HepG2 (cell line): Measurements from ENCODE around the gene B3GNT9. TPM values are rescaled to one million over a fixed set of nuclear protein-coding genes. Genes with fewer than 3 reads are reported as not detected.

Experiments used
- DNMT3B ChIP-seq: conservative IDR thresholded peaks from 2 replicates; pipeline ENCODE4 v1.6.1; 2016; ENCODE audit warnings: missing biosample characterization, control low read depth
- KLF13 ChIP-seq: sonication (generic); formaldehyde crosslinking; IDR thresholded peaks from 2 replicates; pipeline ENCODE4 v1.4.0; 2020; ENCODE audit warnings: mild to moderate bottlenecking, missing genetic modification reagents
- MZF1 ChIP-seq: sonication (generic); formaldehyde crosslinking; IDR thresholded peaks from 2 replicates; pipeline ENCODE4 v1.8.1; 2023; ENCODE audit warnings: mild to moderate bottlenecking, missing genetic modification reagents, borderline replicate concordance
- SRY ChIP-seq: sonication (generic); formaldehyde crosslinking; IDR thresholded peaks from 2 replicates; pipeline ENCODE4 v1.8.0; 2022; ENCODE audit warnings: mild to moderate bottlenecking, missing genetic modification reagents
- SUZ12 ChIP-seq: fragments of 150-350 bp; IDR thresholded peaks from 2 replicates; pipeline ENCODE4 v1.6.1; 2014; ENCODE audit warnings: low read depth, low read length
- TEAD2 ChIP-seq: sonication (generic); formaldehyde crosslinking; IDR thresholded peaks from 2 replicates; pipeline ENCODE4 v1.9.0; 2021; ENCODE audit warnings: missing genetic modification reagents
- THYN1 ChIP-seq: sonication (generic); formaldehyde crosslinking; IDR thresholded peaks from 2 replicates; pipeline ENCODE4 v1.8.1; 2023; ENCODE audit warnings: low read depth, mild to moderate bottlenecking, moderate library complexity, missing genetic modification reagents, borderline replicate concordance
- TRIM24 ChIP-seq: sonication (generic); formaldehyde crosslinking; IDR thresholded peaks from 2 replicates; pipeline ENCODE4 v1.8.0; 2022; ENCODE audit warnings: mild to moderate bottlenecking, missing genetic modification reagents
- ZNF329 ChIP-seq: sonication (generic); formaldehyde crosslinking; IDR thresholded peaks from 2 replicates; pipeline ENCODE4 v1.9.0; 2021; ENCODE audit warnings: low read depth, mild to moderate bottlenecking, missing genetic modification reagents
- ZNF431 ChIP-seq: sonication (generic); formaldehyde crosslinking; IDR thresholded peaks from 2 replicates; pipeline ENCODE4 v1.9.0; 2022; ENCODE audit warnings: missing genetic modification reagents, low read depth, mild to moderate bottlenecking, borderline replicate concordance
- ZNF776 ChIP-seq: sonication (generic); formaldehyde crosslinking; IDR thresholded peaks from 2 replicates; pipeline ENCODE4 v1.4.0; 2020; ENCODE audit warnings: mild to moderate bottlenecking, missing genetic modification reagents
- ZNF782 ChIP-seq: sonication (generic); formaldehyde crosslinking; IDR thresholded peaks from 2 replicates; pipeline ENCODE4 v1.4.0; 2020; ENCODE audit warnings: missing genetic modification reagents, mild to moderate bottlenecking, borderline replicate concordance
- ZNF790 ChIP-seq: sonication (generic); formaldehyde crosslinking; IDR thresholded peaks from 2 replicates; pipeline ENCODE4 v1.8.0; 2022; ENCODE audit warnings: missing genetic modification reagents, mild to moderate bottlenecking, borderline replicate concordance
- ZSCAN25 ChIP-seq: sonication (generic); formaldehyde crosslinking; IDR thresholded peaks from 2 replicates; pipeline ENCODE4 v1.8.0; 2022; ENCODE audit warnings: mild to moderate bottlenecking, missing genetic modification reagents
- polyA plus RNA-seq, 8 experiments: library from polyadenylated mRNA; depleted of rRNA in 3 of 8; stranded (reverse) in 7 of 8; unstranded in 1 of 8; fragments of >200 nt; fragmentation: Illumina TruSeq in 4 of 8; extraction: Trizol in 4 of 8; gene quantifications; 2 replicates each; pipeline versions ENCODE4 v1.2.1 to v1.2.3, GENCODE V29; 2011 to 2016; ENCODE audit warnings: low read depth in 4 of 8, missing spikeins in 1 of 8, mixed read lengths in 1 of 8; ENCODE audit not compliant: insufficient read depth in 1 of 8
- total RNA-seq, 5 experiments: library from RNA; depleted of rRNA; stranded (reverse); fragments of >200 nt; fragmentation: Illumina TruSeq; extraction: Trizol; gene quantifications; 2 replicates each; pipeline ENCODE4 v1.2.3, GENCODE V29; 2016; ENCODE audit warnings: low read depth in 1 of 5
- TF ChIP-seq, protein P1 (sequence below): sonication (generic); formaldehyde crosslinking; IDR thresholded peaks from 2 replicates; pipeline ENCODE4 v1.4.0; 2020; ENCODE audit warnings: mild to moderate bottlenecking, missing genetic modification reagents
- TF ChIP-seq, protein P2 (sequence below): sonication (generic); formaldehyde crosslinking; IDR thresholded peaks from 2 replicates; pipeline ENCODE4 v1.5.1; 2020; ENCODE audit warnings: mild to moderate bottlenecking, moderate library complexity, missing genetic modification reagents
- TF ChIP-seq, protein P3 (sequence below): sonication (generic); formaldehyde crosslinking; IDR thresholded peaks from 2 replicates; pipeline ENCODE4; 2020; ENCODE audit warnings: missing genetic modification reagents, mild to moderate bottlenecking, borderline replicate concordance
- TF ChIP-seq, protein P4 (sequence below): sonication (generic); formaldehyde crosslinking; IDR thresholded peaks from 2 replicates; pipeline ENCODE4 v1.4.0; 2020; ENCODE audit warnings: mild to moderate bottlenecking, missing genetic modification reagents
- TF ChIP-seq, protein P5 (sequence below): sonication (generic); formaldehyde crosslinking; IDR thresholded peaks from 2 replicates; pipeline ENCODE4 v1.5.0; 2020; ENCODE audit warnings: missing genetic modification reagents
- TF ChIP-seq, protein P6 (sequence below): sonication (generic); formaldehyde crosslinking; IDR thresholded peaks from 2 replicates; pipeline ENCODE4 v1.5.1; 2020; ENCODE audit warnings: missing genetic modification reagents, mild to moderate bottlenecking, borderline replicate concordance

The B3GNT9 gene
- total and polyA plus RNA-seq, 2 of the 13 experiments (the other 11 are each of a cell fraction or from before 2014, with no cell fraction given) = 1.5 to 3.1 TPM

DNA sequence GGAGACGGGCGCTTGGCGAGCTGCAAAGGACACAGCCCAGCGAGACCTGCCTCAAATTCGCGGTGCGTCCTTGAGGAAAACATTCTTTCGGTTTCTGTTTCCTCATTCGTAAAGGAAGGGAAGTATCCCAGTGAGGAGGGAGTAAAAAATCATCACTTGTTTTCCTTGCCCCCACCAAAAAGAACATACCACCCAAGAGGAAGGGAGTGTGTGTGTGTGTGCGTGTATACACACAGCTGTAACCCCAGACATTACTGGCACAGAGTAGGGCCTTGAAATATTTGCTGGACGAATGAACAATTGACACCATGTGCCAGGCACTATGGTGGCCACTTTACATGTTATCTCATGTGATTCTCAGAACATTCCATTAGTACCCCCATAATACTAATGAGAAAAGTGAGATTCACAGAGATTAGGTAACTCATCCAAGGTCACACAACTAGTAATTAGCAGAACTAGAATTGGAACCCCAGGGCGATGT, 34.9 kb upstream of the B3GNT9 start (continued):
- no peak for TF ChIP-seq THYN1 (CRISPR knock-in tag)
- TF ChIP-seq DNMT3B (CRISPR knock-in tag) = 0 out of 2 replicates have a peak, but pooled peaks have one; percentile 63
- TF ChIP-seq, protein P1, sequence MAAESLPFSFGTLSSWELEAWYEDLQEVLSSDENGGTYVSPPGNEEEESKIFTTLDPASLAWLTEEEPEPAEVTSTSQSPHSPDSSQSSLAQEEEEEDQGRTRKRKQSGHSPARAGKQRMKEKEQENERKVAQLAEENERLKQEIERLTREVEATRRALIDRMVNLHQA = no peak
- TF ChIP-seq ZNF431 = no peak
- TF ChIP-seq, protein P2, sequence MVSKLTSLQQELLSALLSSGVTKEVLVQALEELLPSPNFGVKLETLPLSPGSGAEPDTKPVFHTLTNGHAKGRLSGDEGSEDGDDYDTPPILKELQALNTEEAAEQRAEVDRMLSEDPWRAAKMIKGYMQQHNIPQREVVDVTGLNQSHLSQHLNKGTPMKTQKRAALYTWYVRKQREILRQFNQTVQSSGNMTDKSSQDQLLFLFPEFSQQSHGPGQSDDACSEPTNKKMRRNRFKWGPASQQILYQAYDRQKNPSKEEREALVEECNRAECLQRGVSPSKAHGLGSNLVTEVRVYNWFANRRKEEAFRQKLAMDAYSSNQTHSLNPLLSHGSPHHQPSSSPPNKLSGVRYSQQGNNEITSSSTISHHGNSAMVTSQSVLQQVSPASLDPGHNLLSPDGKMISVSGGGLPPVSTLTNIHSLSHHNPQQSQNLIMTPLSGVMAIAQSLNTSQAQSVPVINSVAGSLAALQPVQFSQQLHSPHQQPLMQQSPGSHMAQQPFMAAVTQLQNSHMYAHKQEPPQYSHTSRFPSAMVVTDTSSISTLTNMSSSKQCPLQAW (CRISPR knock-in tag) = 0 out of 2 replicates have a peak, but pooled peaks have one; percentile 54
- peak; percentile 4; the same call in 1 of the 2 replicates for TF ChIP-seq ZNF776 (CRISPR knock-in tag)
- TF ChIP-seq, protein P3, sequence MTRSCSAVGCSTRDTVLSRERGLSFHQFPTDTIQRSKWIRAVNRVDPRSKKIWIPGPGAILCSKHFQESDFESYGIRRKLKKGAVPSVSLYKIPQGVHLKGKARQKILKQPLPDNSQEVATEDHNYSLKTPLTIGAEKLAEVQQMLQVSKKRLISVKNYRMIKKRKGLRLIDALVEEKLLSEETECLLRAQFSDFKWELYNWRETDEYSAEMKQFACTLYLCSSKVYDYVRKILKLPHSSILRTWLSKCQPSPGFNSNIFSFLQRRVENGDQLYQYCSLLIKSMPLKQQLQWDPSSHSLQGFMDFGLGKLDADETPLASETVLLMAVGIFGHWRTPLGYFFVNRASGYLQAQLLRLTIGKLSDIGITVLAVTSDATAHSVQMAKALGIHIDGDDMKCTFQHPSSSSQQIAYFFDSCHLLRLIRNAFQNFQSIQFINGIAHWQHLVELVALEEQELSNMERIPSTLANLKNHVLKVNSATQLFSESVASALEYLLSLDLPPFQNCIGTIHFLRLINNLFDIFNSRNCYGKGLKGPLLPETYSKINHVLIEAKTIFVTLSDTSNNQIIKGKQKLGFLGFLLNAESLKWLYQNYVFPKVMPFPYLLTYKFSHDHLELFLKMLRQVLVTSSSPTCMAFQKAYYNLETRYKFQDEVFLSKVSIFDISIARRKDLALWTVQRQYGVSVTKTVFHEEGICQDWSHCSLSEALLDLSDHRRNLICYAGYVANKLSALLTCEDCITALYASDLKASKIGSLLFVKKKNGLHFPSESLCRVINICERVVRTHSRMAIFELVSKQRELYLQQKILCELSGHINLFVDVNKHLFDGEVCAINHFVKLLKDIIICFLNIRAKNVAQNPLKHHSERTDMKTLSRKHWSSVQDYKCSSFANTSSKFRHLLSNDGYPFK (CRISPR knock-in tag) = 0 out of 2 replicates have a peak, but pooled peaks have one; percentile 1
- TF ChIP-seq MZF1 (CRISPR knock-in tag) = no peak
- TF ChIP-seq SRY = no peak
- 0 out of 2 replicates have a peak, but pooled peaks have one; percentile 6 for TF ChIP-seq KLF13 (CRISPR knock-in tag)
- peak; percentile 16; the same call in 1 of the 2 replicates for TF ChIP-seq ZNF329 (CRISPR knock-in tag)
- TF ChIP-seq TRIM24 = no peak
- peak; percentile 4; the same call in 1 of the 2 replicates for TF ChIP-seq ZSCAN25
- TF ChIP-seq, protein P4, sequence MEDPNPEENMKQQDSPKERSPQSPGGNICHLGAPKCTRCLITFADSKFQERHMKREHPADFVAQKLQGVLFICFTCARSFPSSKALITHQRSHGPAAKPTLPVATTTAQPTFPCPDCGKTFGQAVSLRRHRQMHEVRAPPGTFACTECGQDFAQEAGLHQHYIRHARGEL (CRISPR knock-in tag) = 0 out of 2 replicates have a peak, but pooled peaks have one; percentile 4
- TF ChIP-seq ZNF782 (CRISPR knock-in tag) = no peak
- TF ChIP-seq, protein P5, sequence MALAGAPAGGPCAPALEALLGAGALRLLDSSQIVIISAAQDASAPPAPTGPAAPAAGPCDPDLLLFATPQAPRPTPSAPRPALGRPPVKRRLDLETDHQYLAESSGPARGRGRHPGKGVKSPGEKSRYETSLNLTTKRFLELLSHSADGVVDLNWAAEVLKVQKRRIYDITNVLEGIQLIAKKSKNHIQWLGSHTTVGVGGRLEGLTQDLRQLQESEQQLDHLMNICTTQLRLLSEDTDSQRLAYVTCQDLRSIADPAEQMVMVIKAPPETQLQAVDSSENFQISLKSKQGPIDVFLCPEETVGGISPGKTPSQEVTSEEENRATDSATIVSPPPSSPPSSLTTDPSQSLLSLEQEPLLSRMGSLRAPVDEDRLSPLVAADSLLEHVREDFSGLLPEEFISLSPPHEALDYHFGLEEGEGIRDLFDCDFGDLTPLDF (CRISPR knock-in tag) = no peak
- TF ChIP-seq ZNF790 = no peak
- TF ChIP-seq, protein P6, sequence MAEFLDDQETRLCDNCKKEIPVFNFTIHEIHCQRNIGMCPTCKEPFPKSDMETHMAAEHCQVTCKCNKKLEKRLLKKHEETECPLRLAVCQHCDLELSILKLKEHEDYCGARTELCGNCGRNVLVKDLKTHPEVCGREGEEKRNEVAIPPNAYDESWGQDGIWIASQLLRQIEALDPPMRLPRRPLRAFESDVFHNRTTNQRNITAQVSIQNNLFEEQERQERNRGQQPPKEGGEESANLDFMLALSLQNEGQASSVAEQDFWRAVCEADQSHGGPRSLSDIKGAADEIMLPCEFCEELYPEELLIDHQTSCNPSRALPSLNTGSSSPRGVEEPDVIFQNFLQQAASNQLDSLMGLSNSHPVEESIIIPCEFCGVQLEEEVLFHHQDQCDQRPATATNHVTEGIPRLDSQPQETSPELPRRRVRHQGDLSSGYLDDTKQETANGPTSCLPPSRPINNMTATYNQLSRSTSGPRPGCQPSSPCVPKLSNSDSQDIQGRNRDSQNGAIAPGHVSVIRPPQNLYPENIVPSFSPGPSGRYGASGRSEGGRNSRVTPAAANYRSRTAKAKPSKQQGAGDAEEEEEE = no peak
- TF ChIP-seq SUZ12 = no peak
- TF ChIP-seq TEAD2 (CRISPR knock-in tag) = 0 out of 2 replicates have a peak, but pooled peaks have one; percentile 7
